Transverse colon (tissue), 4 donors: ENCODE results near the gene AP1M1.

ENCODE experiments used
- POLR2AphosphoS5 ChIP-seq, 3 donors: sonication (generic); formaldehyde crosslinking; IDR thresholded peaks; one replicate each; pipeline ENCODE4 v1.6.1; 2016; ENCODE audit warnings: antibody characterized with exemption in 3 of 3
- TF ChIP-seq, protein P1 (sequence below), 5 experiments: fragments of 200-600 bp in 3 of 5; fragments of 450-650 bp in 2 of 5; sonication (generic) in 3 of 5; IDR thresholded peaks; 1 replicate in 2 of 5; 2 replicates in 3 of 5; pipeline ENCODE4 v1.5.1; 2016 to 2017; ENCODE audit warnings: antibody characterized with exemption in 5 of 5, inconsistent platforms in 3 of 5, mild to moderate bottlenecking in 2 of 5, moderate library complexity in 1 of 5

DNA sequence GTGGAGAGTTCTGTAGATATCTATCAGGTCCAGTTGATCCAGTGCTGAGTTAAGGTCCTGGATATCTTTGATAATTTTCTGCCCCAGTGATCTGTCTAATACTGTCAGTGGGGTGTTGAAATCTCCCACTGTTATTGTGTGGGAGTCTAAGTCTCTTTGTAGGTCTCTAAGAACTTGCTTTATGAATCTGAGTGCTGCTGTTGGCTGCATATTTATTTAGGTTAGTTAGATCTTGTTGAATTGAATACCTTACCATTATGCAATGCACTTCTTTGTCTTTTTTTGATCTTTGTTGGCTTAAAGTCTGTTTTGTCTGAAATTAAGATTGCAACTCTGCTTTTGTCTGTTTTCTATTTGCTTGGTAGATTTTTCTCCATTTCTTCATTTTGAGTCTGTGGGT is 15.4 kb downstream of the AP1M1 start:
- TF ChIP-seq POLR2AphosphoS5 (IDR thresholded peaks at IDR 0.05), result no peak
- TF ChIP-seq, protein P1, sequence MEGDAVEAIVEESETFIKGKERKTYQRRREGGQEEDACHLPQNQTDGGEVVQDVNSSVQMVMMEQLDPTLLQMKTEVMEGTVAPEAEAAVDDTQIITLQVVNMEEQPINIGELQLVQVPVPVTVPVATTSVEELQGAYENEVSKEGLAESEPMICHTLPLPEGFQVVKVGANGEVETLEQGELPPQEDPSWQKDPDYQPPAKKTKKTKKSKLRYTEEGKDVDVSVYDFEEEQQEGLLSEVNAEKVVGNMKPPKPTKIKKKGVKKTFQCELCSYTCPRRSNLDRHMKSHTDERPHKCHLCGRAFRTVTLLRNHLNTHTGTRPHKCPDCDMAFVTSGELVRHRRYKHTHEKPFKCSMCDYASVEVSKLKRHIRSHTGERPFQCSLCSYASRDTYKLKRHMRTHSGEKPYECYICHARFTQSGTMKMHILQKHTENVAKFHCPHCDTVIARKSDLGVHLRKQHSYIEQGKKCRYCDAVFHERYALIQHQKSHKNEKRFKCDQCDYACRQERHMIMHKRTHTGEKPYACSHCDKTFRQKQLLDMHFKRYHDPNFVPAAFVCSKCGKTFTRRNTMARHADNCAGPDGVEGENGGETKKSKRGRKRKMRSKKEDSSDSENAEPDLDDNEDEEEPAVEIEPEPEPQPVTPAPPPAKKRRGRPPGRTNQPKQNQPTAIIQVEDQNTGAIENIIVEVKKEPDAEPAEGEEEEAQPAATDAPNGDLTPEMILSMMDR (IDR thresholded peaks at IDR 0.05), result no peak
